HepG2 (cell line): ENCODE measurements around the gene MYO18B. TPM values are rescaled to one million over a fixed set of nuclear protein-coding genes. Genes with fewer than 3 reads are reported as not detected.

Experiments
- ATAC-seq: fragments of 200-7000 bp; cut with Tn5 transposase; 3 replicates; pipeline ENCODE4 v1.9.1; 2020; ENCODE audit warnings: mild to moderate bottlenecking, moderate library complexity
- BruUV-seq: library from RNA; stranded (reverse); fragments of 400-500 nt; replicated peaks from 2 replicates; lab custom pipeline; 2021; lab: Mats Ljungman, UMichigan
- CTCF ChIA-PET: fragments of 300-600 bp; formaldehyde crosslinking; extraction: SDS; loops from one replicate; lab custom pipeline; 2021; ENCODE audit warnings: low total read pairs, inconsistent platforms, low intra/inter-chr PET ratio; lab: Yijun Ruan, JAX
- POLR2A ChIA-PET: fragments of 350-600 bp; sonication (Branson Sonifier 250); formaldehyde crosslinking; loops from one replicate; lab custom pipeline; 2020; ENCODE audit warnings: antibody characterized with exemption, inconsistent platforms; lab: Yijun Ruan, JAX
- DNase-seq: peaks from one replicate; pipeline ENCODE4 v3.0.0-alpha.2; 2015; ENCODE audit warnings: low spot score
- FAIRE-seq: peaks from 3 replicates; lab custom pipeline; 2011; peaks lifted over from hg19 to GRCh38; lab: Jason Lieb, UNC
- H2AFZ ChIP-seq: one replicate; pipeline ENCODE4 v1.6.1; 2011; ENCODE audit warnings: low read length, inconsistent platforms
- H3K27ac ChIP-seq: fragments of 300-600 bp; 3 replicates; pipeline ENCODE4 v1.8.0; 2011; ENCODE audit warnings: mixed run types, mild to moderate bottlenecking, mixed read lengths, low read length, inconsistent platforms; ENCODE audit not compliant: insufficient read depth; ENCODE audit errors: extremely low read length
- H3K27me3 ChIP-seq, 2 experiments: fragments of 200-600 bp in 1 of 2; 2 replicates in 1 of 2; 3 replicates in 1 of 2; pipeline versions ENCODE4 v1.6.0 to v1.8.0; 2011; ENCODE audit warnings: low read length in 2 of 2, mild to moderate bottlenecking in 2 of 2, moderate library complexity in 2 of 2, inconsistent platforms in 1 of 2; ENCODE audit not compliant: insufficient read depth in 2 of 2, control insufficient read depth in 1 of 2
- H3K36me3 ChIP-seq, 2 experiments: fragments of 200-600 bp in 1 of 2; replicated peaks in 1 of 2; 2 replicates in 1 of 2; 3 replicates in 1 of 2; pipeline versions ENCODE4 v1.5.1 to v1.8.0; 2011; ENCODE audit warnings: low read length in 2 of 2, inconsistent platforms in 1 of 2; ENCODE audit not compliant: insufficient read depth in 2 of 2, control insufficient read depth in 1 of 2
- H3K4me1 ChIP-seq: 2 replicates; pipeline ENCODE4 v1.5.1; 2012; ENCODE audit warnings: low read length, inconsistent platforms; ENCODE audit not compliant: insufficient read depth
- H3K4me2 ChIP-seq: 2 replicates; pipeline ENCODE4 v1.6.0; 2011; ENCODE audit warnings: low read depth, low read length, inconsistent platforms
- H3K4me3 ChIP-seq, 3 experiments: fragments of 200-600 bp in 1 of 3; sonication (generic), shearing (Covaris generic) in 1 of 3; replicated peaks in 1 of 3; 2 replicates each; pipeline ENCODE4 v1.5.1; 2011 to 2016; ENCODE audit warnings: low read length in 3 of 3, inconsistent platforms in 2 of 3, low read depth in 2 of 3, mild to moderate bottlenecking in 2 of 3, control low read depth in 1 of 3, mixed read lengths in 1 of 3; ENCODE audit not compliant: insufficient read depth in 1 of 3
- H3K79me2 ChIP-seq: one replicate; pipeline ENCODE4 v1.6.1; 2011; ENCODE audit warnings: low read length, inconsistent platforms; ENCODE audit not compliant: insufficient read depth
- H3K9ac ChIP-seq: 2 replicates; pipeline ENCODE4 v1.6.0; 2011; ENCODE audit warnings: mild to moderate bottlenecking, low read depth, low read length, inconsistent platforms; ENCODE audit not compliant: insufficient read depth
- H3K9me3 ChIP-seq: 2 replicates; pipeline ENCODE4 v1.5.1; 2012; ENCODE audit warnings: mild to moderate bottlenecking, low read length
- H4K20me1 ChIP-seq: 2 replicates; pipeline ENCODE4 v1.6.0; 2011; ENCODE audit warnings: inconsistent platforms, mild to moderate bottlenecking, low read length, moderate library complexity; ENCODE audit not compliant: insufficient read depth
- FOXP1 ChIP-seq, 2 experiments: fragments of 450-650 bp in 1 of 2; IDR thresholded peaks; 2 replicates each; pipeline ENCODE4 v1.6.1; 2017 to 2018; ENCODE audit warnings: antibody characterized with exemption in 1 of 2
- GFI1 ChIP-seq: sonication (generic); formaldehyde crosslinking; IDR thresholded peaks from 2 replicates; pipeline ENCODE4 v1.5.0; 2020; ENCODE audit warnings: missing genetic modification reagents, mild to moderate bottlenecking, borderline replicate concordance
- IKZF4 ChIP-seq: sonication (generic); formaldehyde crosslinking; IDR thresholded peaks from 2 replicates; pipeline ENCODE4 v1.5.1; 2020; ENCODE audit warnings: borderline replicate concordance, mild to moderate bottlenecking, low read depth, missing genetic modification reagents; ENCODE audit errors: not compliant biosample characterization
- MAFF ChIP-seq: IDR thresholded peaks from 2 replicates; pipeline ENCODE4 v1.6.1; 2011; ENCODE audit warnings: low read depth, low read length, improper control_type of control experiment
- MEF2D ChIP-seq: sonication (generic); formaldehyde crosslinking; IDR thresholded peaks from 2 replicates; pipeline ENCODE4 v1.5.1; 2020; ENCODE audit warnings: mild to moderate bottlenecking, missing genetic modification reagents
- NCOA5 ChIP-seq: sonication (generic); formaldehyde crosslinking; IDR thresholded peaks from 2 replicates; pipeline ENCODE4 v1.4.0; 2020; ENCODE audit warnings: missing genetic modification reagents
- SOX13 ChIP-seq, 3 experiments: fragments of 450-650 bp in 1 of 3; sonication (generic) in 1 of 3; formaldehyde crosslinking in 1 of 3; IDR thresholded peaks in 2 of 3; conservative IDR thresholded peaks in 1 of 3; 2 replicates each; pipeline versions ENCODE4 v1.5.0 to v1.6.1; 2016 to 2020; ENCODE audit warnings: antibody characterized with exemption in 1 of 3, mild to moderate bottlenecking in 1 of 3, missing compliant biosample characterization in 1 of 3, missing genetic modification reagents in 1 of 3, moderate library complexity in 1 of 3
- ZC3H13 ChIP-seq: sonication (generic); formaldehyde crosslinking; IDR thresholded peaks from 2 replicates; pipeline ENCODE4 v1.8.1; 2023; ENCODE audit warnings: mild to moderate bottlenecking, missing genetic modification reagents, moderate library complexity
- ZNF143 ChIP-seq: sonication (generic); formaldehyde crosslinking; IDR thresholded peaks from 2 replicates; pipeline ENCODE4 v1.4.0; 2020; ENCODE audit warnings: missing genetic modification reagents
- ZNF430 ChIP-seq: sonication (generic); formaldehyde crosslinking; IDR thresholded peaks from 2 replicates; pipeline ENCODE4 v1.9.0; 2021; ENCODE audit warnings: mild to moderate bottlenecking, missing genetic modification reagents
- ZNF713 ChIP-seq: sonication (generic); formaldehyde crosslinking; IDR thresholded peaks from 2 replicates; pipeline ENCODE4 v1.4.0; 2020; ENCODE audit warnings: mild to moderate bottlenecking, missing genetic modification reagents
- ZNF773 ChIP-seq: sonication (generic); formaldehyde crosslinking; IDR thresholded peaks from 2 replicates; pipeline ENCODE4 v1.4.0; 2020; ENCODE audit warnings: missing genetic modification reagents, borderline replicate concordance
- WGBS: methylation state at CpG from one replicate; pipeline ENCODE4 v1.1.6; 2017; ENCODE audit warnings: low lambda C conversion rate; 5-methylcytosine and 5-hydroxymethylcytosine counted together
- in situ Hi-C: cut with HindIII; loops from 2 replicates; pipeline ENCODE4 v1.10.0; 2017; ENCODE audit warnings: low pct_unique_long_range_greater_than_20kb; ENCODE audit not compliant: extremely low pct_ligation_motif_present
- intact Hi-C: fragments of 100-400 bp; cut with micrococcal nuclease; formaldehyde crosslinking; loops from one replicate; pipeline ENCODE4 v1.10.0; 2022; ENCODE audit not compliant: unreplicated experiment
- polyA plus RNA-seq, 8 experiments: library from polyadenylated mRNA; depleted of rRNA in 3 of 8; stranded (reverse) in 7 of 8; unstranded in 1 of 8; fragments of >200 nt; fragmentation: Illumina TruSeq in 4 of 8; extraction: Trizol in 4 of 8; gene quantifications; 2 replicates each; pipeline versions ENCODE4 v1.2.1 to v1.2.3, GENCODE V29; 2011 to 2016; ENCODE audit warnings: low read depth in 4 of 8, missing spikeins in 1 of 8, mixed read lengths in 1 of 8; ENCODE audit not compliant: insufficient read depth in 1 of 8
- total RNA-seq, 5 experiments: library from RNA; depleted of rRNA; stranded (reverse); fragments of >200 nt; fragmentation: Illumina TruSeq; extraction: Trizol; gene quantifications; 2 replicates each; pipeline ENCODE4 v1.2.3, GENCODE V29; 2016; ENCODE audit warnings: low read depth in 1 of 5
- TF ChIP-seq, protein P1 (sequence below): sonication (generic); formaldehyde crosslinking; IDR thresholded peaks from 2 replicates; pipeline ENCODE4; 2020; ENCODE audit warnings: missing genetic modification reagents, mild to moderate bottlenecking, borderline replicate concordance
- TF ChIP-seq, protein P2 (sequence below): IDR thresholded peaks from 2 replicates; pipeline ENCODE4 v1.6.1; 2016
- TF ChIP-seq, protein P3 (sequence below): IDR thresholded peaks from 2 replicates; pipeline ENCODE4 v1.6.1; 2016; ENCODE audit warnings: low read depth, borderline replicate concordance

Gene MYO18B
- total and polyA plus RNA-seq, 2 of the 13 experiments (the other 11 are each of a cell fraction or from before 2014, with no cell fraction given) = 0.01 TPM; not detected in 1

DNA sequence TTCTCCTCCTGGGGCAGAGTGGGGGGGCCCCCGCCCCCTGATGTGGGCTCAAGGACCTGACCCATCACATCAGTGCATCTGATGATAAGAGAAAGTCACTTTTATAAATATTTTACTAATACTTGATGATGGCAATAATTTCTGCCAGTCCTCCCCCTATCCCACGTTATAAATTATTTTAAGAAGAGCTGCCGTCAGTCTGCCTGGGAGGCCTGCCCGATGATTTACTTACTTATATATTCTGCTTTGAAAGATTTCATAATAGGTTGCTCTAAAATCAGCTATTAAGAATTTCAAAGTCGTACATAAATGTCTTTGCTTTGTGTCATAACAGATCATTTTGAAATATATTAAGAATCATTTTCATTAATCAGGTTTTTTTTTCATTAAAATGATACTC is 58.8 kb downstream of the MYO18B start:
- no TSS peak for BruUV-seq
- FAIRE-seq (no peak), ATAC-seq (no peak), DNase-seq (no peak)
- Histone ChIP-seq H3K36me3 (no peaks in the 10 kb centered on the region), H3K9me3 (no peaks in the 10 kb centered on the region), H3K79me2 (no peaks in the 10 kb centered on the region), H3K27me3 (peaks cover 5 to 23% of the 10 kb centered on the region in 2 experiments; a peak in 3 of 5 replicates), H3K4me2 (no peak overlapping the region), H2AFZ (no peak overlapping the region), H3K4me1 (no peaks in the 10 kb centered on the region), H3K27ac (no peak overlapping the region), H4K20me1 (no peaks in the 10 kb centered on the region), H3K9ac (no peak overlapping the region), H3K4me3 (no peak overlapping the region)
- no peak for TF ChIP-seq NCOA5 (CRISPR knock-in tag)
- no peak for TF ChIP-seq FOXP1 (IDR thresholded peaks at IDR 0.05)
- no peak for TF ChIP-seq FOXP1 (CRISPR knock-in tag; IDR thresholded peaks at IDR 0.05)
- TF ChIP-seq, protein P1, sequence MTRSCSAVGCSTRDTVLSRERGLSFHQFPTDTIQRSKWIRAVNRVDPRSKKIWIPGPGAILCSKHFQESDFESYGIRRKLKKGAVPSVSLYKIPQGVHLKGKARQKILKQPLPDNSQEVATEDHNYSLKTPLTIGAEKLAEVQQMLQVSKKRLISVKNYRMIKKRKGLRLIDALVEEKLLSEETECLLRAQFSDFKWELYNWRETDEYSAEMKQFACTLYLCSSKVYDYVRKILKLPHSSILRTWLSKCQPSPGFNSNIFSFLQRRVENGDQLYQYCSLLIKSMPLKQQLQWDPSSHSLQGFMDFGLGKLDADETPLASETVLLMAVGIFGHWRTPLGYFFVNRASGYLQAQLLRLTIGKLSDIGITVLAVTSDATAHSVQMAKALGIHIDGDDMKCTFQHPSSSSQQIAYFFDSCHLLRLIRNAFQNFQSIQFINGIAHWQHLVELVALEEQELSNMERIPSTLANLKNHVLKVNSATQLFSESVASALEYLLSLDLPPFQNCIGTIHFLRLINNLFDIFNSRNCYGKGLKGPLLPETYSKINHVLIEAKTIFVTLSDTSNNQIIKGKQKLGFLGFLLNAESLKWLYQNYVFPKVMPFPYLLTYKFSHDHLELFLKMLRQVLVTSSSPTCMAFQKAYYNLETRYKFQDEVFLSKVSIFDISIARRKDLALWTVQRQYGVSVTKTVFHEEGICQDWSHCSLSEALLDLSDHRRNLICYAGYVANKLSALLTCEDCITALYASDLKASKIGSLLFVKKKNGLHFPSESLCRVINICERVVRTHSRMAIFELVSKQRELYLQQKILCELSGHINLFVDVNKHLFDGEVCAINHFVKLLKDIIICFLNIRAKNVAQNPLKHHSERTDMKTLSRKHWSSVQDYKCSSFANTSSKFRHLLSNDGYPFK (CRISPR knock-in tag) = no peak
- no peak for TF ChIP-seq ZNF143
- no peak for TF ChIP-seq IKZF4 (CRISPR knock-in tag)
- no peak for TF ChIP-seq ZNF430 (CRISPR knock-in tag)
- no peak for TF ChIP-seq ZNF713 (CRISPR knock-in tag)
- TF ChIP-seq MAFF = no peak
- no peak for TF ChIP-seq MEF2D (CRISPR knock-in tag)
- no peak for TF ChIP-seq ZC3H13 (CRISPR knock-in tag)
- TF ChIP-seq, protein P2, sequence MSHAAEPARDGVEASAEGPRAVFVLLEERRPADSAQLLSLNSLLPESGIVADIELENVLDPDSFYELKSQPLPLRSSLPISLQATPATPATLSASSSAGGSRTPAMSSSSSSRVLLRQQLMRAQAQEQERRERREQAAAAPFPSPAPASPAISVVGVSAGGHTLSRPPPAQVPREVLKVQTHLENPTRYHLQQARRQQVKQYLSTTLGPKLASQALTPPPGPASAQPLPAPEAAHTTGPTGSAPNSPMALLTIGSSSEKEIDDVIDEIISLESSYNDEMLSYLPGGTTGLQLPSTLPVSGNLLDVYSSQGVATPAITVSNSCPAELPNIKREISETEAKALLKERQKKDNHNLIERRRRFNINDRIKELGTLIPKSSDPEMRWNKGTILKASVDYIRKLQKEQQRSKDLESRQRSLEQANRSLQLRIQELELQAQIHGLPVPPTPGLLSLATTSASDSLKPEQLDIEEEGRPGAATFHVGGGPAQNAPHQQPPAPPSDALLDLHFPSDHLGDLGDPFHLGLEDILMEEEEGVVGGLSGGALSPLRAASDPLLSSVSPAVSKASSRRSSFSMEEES = no peak
- TF ChIP-seq, protein P3, sequence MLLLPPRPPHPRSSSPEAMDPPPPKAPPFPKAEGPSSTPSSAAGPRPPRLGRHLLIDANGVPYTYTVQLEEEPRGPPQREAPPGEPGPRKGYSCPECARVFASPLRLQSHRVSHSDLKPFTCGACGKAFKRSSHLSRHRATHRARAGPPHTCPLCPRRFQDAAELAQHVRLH (CRISPR knock-in tag) = no peak
- no peak for TF ChIP-seq ZNF773 (CRISPR knock-in tag)
- TF ChIP-seq GFI1 (CRISPR knock-in tag) = no peak
- no peak for TF ChIP-seq SOX13 (IDR thresholded peaks at IDR 0.05)
- TF ChIP-seq SOX13 (CRISPR knock-in tag; conservative IDR thresholded peaks at IDR 0.05 in 1 of 2, IDR thresholded peaks at IDR 0.05 in 1 of 2) = no peak
- in situ Hi-C loops (no loop called here), intact Hi-C loops (no loop called here)
- ChIA-PET POLR2A (no interaction called here), CTCF (no interaction called here)
- WGBS = 30% methylated on average over 5 of the region's 5 CpGs
